Nephron (organoid): ENCODE results near the gene DOCK9.

ENCODE experiments used
- H3K27ac Mint-ChIP-seq, 3 experiments: 2 replicates each; pipeline ENCODE4 v1.8.0; 2020; ENCODE audit warnings: mixed read lengths in 3 of 3, mild to moderate bottlenecking in 2 of 3, moderate library complexity in 1 of 3
- H3K27me3 Mint-ChIP-seq: 2 replicates; pipeline ENCODE4 v1.8.0; 2021; ENCODE audit warnings: low read depth, mild to moderate bottlenecking, moderate library complexity, mixed read lengths
- H3K36me3 Mint-ChIP-seq: 2 replicates; pipeline ENCODE4 v1.8.0; 2020; ENCODE audit warnings: low read depth, mixed read lengths
- H3K4me1 Mint-ChIP-seq: 2 replicates; pipeline ENCODE4 v1.8.0; 2020; ENCODE audit warnings: mixed read lengths
- H3K4me3 Mint-ChIP-seq, 3 experiments: 2 replicates each; pipeline ENCODE4 v1.8.0; 2020; ENCODE audit warnings: mild to moderate bottlenecking in 3 of 3, mixed read lengths in 3 of 3, moderate library complexity in 2 of 3
- H3K9me3 Mint-ChIP-seq: 2 replicates; pipeline ENCODE4 v1.8.0; 2020; ENCODE audit warnings: mixed read lengths
- TF ChIP-seq, protein P1 (sequence below), 3 experiments: fragments of 200-600 bp; sonication (generic); IDR thresholded peaks; one replicate each; pipeline ENCODE4 v1.5.0; 2021; ENCODE audit warnings: antibody characterized with exemption in 3 of 3; ENCODE audit not compliant: unreplicated experiment in 3 of 3

The DOCK9 gene

DNA sequence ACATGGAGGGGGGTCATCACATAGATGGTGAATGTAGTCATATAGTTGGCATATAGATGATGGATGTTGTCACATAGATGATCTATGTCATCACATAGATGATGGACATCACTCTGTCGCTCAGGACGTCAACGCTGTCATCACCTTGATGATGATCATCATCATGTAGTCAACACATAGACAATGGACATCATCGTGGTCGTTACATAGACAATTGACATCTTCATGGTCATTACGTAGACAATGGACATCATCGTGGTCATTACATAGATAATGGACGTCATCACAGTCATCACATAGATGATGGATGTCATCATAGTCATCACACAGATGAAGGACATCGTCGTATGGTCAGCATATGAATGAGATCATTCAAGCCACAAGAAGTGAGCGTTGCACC is 196.8 kb downstream of the DOCK9 start:
- Mint-ChIP-seq H3K4me1 (no peaks in the 10 kb centered on the region), H3K36me3 (no peaks in the 10 kb centered on the region), H3K27me3 (peaks cover 5% of the 10 kb centered on the region), H3K4me3 (no peak overlapping the region), H3K27ac (no peak overlapping the region), H3K9me3 (no peaks in the 10 kb centered on the region)
- TF ChIP-seq, protein P1, sequence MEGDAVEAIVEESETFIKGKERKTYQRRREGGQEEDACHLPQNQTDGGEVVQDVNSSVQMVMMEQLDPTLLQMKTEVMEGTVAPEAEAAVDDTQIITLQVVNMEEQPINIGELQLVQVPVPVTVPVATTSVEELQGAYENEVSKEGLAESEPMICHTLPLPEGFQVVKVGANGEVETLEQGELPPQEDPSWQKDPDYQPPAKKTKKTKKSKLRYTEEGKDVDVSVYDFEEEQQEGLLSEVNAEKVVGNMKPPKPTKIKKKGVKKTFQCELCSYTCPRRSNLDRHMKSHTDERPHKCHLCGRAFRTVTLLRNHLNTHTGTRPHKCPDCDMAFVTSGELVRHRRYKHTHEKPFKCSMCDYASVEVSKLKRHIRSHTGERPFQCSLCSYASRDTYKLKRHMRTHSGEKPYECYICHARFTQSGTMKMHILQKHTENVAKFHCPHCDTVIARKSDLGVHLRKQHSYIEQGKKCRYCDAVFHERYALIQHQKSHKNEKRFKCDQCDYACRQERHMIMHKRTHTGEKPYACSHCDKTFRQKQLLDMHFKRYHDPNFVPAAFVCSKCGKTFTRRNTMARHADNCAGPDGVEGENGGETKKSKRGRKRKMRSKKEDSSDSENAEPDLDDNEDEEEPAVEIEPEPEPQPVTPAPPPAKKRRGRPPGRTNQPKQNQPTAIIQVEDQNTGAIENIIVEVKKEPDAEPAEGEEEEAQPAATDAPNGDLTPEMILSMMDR (IDR thresholded peaks at IDR 0.05; ENCODE audit: unreplicated experiment in 3 of 3) = no peak

DNA sequence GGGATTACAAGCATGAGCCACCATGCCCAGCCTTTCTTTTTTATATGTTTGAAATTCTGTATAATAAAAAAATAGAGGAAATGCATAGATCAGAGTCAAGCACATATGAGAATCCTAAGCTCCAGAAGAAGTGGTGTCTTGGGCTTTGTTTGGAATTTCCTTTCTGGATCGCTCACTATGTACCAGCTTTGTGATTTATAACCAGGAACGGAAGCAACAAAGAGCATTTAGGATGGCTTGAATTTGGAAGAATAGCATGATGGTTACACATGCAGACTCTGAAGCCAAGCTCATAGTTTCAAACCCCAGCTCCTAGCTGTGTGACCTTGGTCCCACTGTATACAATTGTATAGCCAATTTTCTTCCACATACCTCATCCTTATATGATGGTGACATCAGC is 197.4 kb downstream of the DOCK9 start:
- TF ChIP-seq, protein P1 (IDR thresholded peaks at IDR 0.05; ENCODE audit: unreplicated experiment in 3 of 3) = no peak
- no peaks in the 10 kb centered on the region for H3K4me1 Mint-ChIP-seq
- H3K27ac Mint-ChIP-seq = no peak overlapping the region
- no peak overlapping the region for H3K4me3 Mint-ChIP-seq
- no peaks in the 10 kb centered on the region for H3K9me3 Mint-ChIP-seq
- H3K36me3 Mint-ChIP-seq = no peaks in the 10 kb centered on the region
- peaks cover 5% of the 10 kb centered on the region for H3K27me3 Mint-ChIP-seq

DNA sequence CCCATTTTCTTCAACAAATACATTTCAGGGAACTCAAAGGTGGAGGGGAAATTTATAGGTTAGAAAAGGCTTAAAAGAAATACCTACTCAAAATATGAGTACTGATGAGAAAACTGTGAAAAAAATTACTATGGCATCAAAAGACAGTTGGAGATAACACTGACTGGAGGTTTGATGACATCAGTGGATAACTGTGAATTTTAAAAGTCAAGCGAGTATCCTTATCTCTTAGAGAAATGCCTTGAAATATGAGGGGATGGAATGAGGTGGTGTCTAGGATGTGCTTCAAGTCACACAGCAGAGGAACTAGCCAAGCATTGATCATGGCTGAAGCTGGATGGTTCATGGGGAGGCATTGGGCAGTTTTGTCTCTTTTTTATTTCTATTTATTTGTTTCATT is 198.2 kb downstream of the DOCK9 start:
- no peak overlapping the region for H3K27ac Mint-ChIP-seq

DNA sequence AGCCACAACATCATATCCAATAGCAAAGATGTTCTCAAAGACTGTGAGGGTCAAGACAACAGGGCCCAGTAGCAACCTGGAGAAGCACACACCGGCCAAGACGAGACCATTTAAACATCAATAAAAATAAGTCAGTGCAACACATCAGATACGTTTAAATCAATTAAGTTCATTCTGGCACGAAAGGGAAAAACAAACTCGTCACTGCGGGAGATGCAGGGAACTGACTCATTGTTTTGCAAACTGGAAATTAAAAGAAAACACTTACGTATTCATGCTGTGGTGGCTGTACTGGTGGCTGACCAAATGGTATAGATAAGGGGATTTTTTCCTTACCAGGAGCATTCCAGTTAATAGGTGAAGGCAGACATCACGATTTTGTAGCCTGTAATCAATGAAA is 199.1 kb downstream of the DOCK9 start:
- Mint-ChIP-seq H3K9me3 (no peaks in the 10 kb centered on the region), H3K27ac (no peak overlapping the region), H3K36me3 (no peaks in the 10 kb centered on the region), H3K27me3 (no peaks in the 10 kb centered on the region), H3K4me3 (no peak overlapping the region), H3K4me1 (no peaks in the 10 kb centered on the region)
- TF ChIP-seq, protein P1 (IDR thresholded peaks at IDR 0.05; ENCODE audit: unreplicated experiment in 3 of 3) = no peak

More for the DNA sequence above, 198.2 kb downstream of the DOCK9 start:
- H3K4me1 Mint-ChIP-seq = no peaks in the 10 kb centered on the region
- H3K36me3 Mint-ChIP-seq = no peaks in the 10 kb centered on the region
- no peaks in the 10 kb centered on the region for H3K9me3 Mint-ChIP-seq
- TF ChIP-seq, protein P1 (IDR thresholded peaks at IDR 0.05; ENCODE audit: unreplicated experiment in 3 of 3) = no peak
- H3K4me3 Mint-ChIP-seq = no peak overlapping the region
- peaks cover 5% of the 10 kb centered on the region for H3K27me3 Mint-ChIP-seq

DNA sequence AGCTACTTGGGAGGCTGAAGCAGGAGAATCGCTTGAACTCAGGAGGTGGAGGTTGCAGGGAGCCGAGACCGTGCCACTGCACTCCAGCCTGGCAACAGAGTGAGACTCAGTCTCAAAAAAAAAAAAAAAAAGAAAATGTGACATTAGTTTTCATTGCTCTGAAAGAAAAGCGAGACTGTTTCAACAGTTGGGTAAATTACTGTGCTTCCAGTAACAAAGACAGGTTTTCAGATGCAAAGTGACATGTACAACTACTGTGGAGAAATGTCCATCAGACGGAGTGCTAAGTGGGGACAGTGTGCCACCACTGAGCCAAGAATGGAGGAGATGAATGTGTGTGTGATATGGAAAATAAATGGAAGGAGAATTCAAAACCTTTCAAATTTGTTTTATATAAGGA is 201.2 kb downstream of the DOCK9 start:
- Mint-ChIP-seq H3K9me3 (no peaks in the 10 kb centered on the region), H3K27me3 (peaks cover 3% of the 10 kb centered on the region), H3K4me3 (no peak overlapping the region), H3K27ac (no peak overlapping the region), H3K4me1 (peaks cover 9% of the 10 kb centered on the region), H3K36me3 (no peaks in the 10 kb centered on the region)
- TF ChIP-seq, protein P1 (IDR thresholded peaks at IDR 0.05; ENCODE audit: unreplicated experiment in 3 of 3) = no peak

DNA sequence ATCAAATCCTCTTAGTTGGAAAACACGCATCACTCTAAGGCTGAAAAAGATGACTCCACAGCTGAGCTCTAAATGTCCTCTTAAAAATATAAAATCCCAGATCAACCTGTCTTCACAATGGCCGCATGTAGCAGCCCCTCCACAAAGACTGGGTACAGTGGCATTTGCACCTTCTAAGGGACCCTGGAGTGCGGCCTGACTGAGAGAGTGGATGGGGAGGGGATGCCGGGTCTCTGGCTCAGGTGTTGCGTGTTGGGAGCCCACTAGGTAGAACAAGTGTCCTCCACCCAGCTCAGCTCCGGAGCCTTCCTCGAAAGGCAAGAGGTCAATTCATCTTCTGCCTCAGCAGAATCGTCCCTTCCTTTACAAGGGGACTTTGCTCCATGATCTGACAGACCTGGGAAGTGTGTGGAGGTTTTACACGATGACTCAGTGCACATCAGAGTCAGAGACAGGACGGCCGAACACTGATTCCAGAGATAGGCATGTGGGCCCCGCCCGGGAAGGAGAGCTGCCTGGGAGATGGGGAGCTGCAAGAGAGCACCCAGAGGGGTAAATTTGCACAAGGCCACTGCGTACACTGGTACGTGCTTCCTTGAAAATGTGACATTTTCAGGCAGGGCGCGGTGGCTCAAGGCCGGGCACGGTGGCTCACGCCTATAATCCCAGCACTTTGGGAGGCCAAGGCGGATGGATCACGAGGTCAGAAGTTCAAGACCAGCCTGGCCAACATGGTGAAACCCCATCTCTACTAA is 201.8 kb downstream of the DOCK9 start:
- TF ChIP-seq, protein P1 (IDR thresholded peaks at IDR 0.05; ENCODE audit: unreplicated experiment in 3 of 3) = no peak
- Mint-ChIP-seq H3K4me3 (no peak overlapping the region), H3K36me3 (no peaks in the 10 kb centered on the region), H3K9me3 (no peaks in the 10 kb centered on the region), H3K27me3 (peaks cover 3% of the 10 kb centered on the region), H3K27ac (no peak overlapping the region), H3K4me1 (peaks cover 9% of the 10 kb centered on the region)
